GM20000 (cell line): ENCODE results near the gene SDCCAG8.

ENCODE experiments used
- DNase-seq: peaks from one replicate; pipeline ENCODE4 v3.0.0; 2012; ENCODE audit warnings: low spot score
- CTCF ChIP-seq: IDR thresholded peaks from 2 replicates; pipeline ENCODE4 v1.5.1; 2012; ENCODE audit warnings: mild to moderate bottlenecking, control low read depth; ENCODE audit errors: extremely low read depth, missing control alignments

The SDCCAG8 gene

GRCh38 chr1:243266231-243266630 is 10.4 kb downstream of the SDCCAG8 start:
- TF ChIP-seq CTCF, result no peak
- no peak for DNase-seq

GRCh38 chr1:243267471-243267880 is 11.6 kb downstream of the SDCCAG8 start:
- DNase-seq, result no peak
- TF ChIP-seq CTCF, result no peak

GRCh38 chr1:243267914-243268653 is 12.2 kb downstream of the SDCCAG8 start:
- no peak for TF ChIP-seq CTCF

GRCh38 chr1:243268751-243269460 is 13.1 kb downstream of the SDCCAG8 start:
- TF ChIP-seq CTCF, result no peak
- DNase-seq, result no peak

More at GRCh38 chr1:243267914-243268653, 12.2 kb downstream of the SDCCAG8 start:
- DNase-seq, result no peak

- DNase-seq, result no peak
- no peak for TF ChIP-seq CTCF
Observed at GRCh38 chr1:243269461-243269801, 13.6 kb downstream of the SDCCAG8 start.

GRCh38 chr1:243270097-243270864 is 14.4 kb downstream of the SDCCAG8 start:
- DNase-seq, result no peak
- TF ChIP-seq CTCF, result no peak

GRCh38 chr1:243271996-243272395 is 16.2 kb downstream of the SDCCAG8 start:
- DNase-seq, result no peak
- TF ChIP-seq CTCF, result no peak
